ENCODE measurements around the gene PRPF40B.

DNA sequence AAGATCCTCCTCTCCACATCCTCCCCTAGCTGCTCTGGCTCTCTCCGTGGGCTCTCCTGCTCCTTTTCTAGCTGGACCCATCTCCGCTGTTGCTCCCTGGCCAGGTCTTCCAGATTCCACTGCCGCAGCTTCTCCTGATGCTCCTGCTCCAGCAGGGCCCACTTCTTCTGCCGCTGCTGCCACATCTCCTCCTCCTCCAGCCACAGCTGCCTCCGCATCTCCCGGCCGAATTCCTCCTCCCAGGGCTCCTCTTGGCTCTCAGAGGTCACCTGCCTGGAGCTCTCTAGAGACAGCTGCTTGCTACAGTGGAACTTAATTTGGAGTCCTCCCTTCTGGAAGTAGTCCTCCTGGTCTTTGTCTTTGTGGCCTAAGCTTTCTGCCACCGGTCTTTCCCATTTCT, 23.4 kb upstream of the PRPF40B start:
- TF ChIP-seq POLR2A (IDR thresholded peaks at IDR 0.05): no peak
- TF ChIP-seq, protein P1, sequence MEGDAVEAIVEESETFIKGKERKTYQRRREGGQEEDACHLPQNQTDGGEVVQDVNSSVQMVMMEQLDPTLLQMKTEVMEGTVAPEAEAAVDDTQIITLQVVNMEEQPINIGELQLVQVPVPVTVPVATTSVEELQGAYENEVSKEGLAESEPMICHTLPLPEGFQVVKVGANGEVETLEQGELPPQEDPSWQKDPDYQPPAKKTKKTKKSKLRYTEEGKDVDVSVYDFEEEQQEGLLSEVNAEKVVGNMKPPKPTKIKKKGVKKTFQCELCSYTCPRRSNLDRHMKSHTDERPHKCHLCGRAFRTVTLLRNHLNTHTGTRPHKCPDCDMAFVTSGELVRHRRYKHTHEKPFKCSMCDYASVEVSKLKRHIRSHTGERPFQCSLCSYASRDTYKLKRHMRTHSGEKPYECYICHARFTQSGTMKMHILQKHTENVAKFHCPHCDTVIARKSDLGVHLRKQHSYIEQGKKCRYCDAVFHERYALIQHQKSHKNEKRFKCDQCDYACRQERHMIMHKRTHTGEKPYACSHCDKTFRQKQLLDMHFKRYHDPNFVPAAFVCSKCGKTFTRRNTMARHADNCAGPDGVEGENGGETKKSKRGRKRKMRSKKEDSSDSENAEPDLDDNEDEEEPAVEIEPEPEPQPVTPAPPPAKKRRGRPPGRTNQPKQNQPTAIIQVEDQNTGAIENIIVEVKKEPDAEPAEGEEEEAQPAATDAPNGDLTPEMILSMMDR (IDR thresholded peaks at IDR 0.05): no peak

Measured in lower leg skin (tissue), 3 donors.